Measurements from ENCODE around the gene TAGLN2. TPM values are rescaled to one million over a fixed set of nuclear protein-coding genes. Genes with fewer than 3 reads are reported as not detected.

TAGLN2 gene
- total and polyA plus RNA-seq, 9 of the 15 experiments (the other 6 are each of a cell fraction or from before 2014, with no cell fraction given), result 192 to 683 (median 455) TPM

DNA sequence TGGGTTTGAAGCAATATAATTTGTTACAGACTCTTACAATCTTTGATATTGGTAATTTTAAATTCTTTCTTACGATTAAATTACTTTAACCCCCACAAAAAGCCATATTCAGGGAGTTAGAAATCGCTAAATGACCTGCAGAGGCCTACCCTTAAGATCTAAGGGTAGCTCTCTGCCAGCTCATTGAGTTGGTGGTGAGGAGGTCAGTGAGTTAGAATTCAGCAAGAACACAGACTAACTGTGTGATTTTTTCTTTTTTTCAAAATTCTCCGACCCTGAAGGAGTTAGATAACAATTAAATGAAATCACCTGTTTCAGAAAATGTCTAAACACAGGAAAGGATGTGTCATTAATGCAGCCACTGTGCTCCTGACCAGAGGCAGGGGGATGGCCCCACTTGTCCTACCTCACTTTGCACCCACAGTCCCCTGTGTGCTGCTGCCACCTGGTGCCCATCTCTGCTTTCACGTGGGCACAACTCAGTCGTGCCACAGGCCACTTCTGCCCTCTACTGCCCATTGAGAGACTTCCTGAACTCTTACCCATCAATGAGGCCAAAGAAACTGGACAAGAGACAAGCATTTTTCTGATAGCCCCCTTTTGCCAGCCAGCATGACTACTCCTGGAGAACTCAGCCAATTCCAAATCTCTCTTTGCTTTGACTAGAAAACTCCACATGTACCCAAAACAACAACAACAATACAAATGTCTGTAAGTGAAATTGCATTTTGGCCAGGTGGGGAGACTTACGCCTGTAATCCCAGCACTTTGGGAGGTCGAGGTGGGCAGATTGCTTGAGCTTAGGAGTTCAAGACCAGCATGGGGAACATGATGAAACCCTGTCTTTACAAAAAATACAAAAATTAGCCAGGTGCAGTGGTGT lies 33.8 kb downstream of the TAGLN2 start:
- FAIRE-seq (no peak), ATAC-seq (peak; percentile 48), DNase-seq (ENCODE audit: extremely low read depth in 1 of 4, low spot score in 3 of 4) (peak in 1 of 4 experiments; percentile 54)
- CTCF ChIA-PET (ENCODE audit: low intra/inter-chr PET ratio), result interaction anchor here (0.8 to 2.8 kb wide), 6 partner anchors 54 to 116 kb away, joined by 3 to 36 read pairs (median 9); partner anchors contain the start of gene DUSP23
- Histone ChIP-seq H3K27ac (ENCODE audit: extremely low read depth, low read depth, low read length) (no peak overlapping the region), H3K9me1 (ENCODE audit: control insufficient read depth, insufficient read depth, low read length) (no peaks in the 10 kb centered on the region), H3K4me2 (ENCODE audit: insufficient read depth, low read length) (no peak overlapping the region), H3K4me1 (replicated peaks in 1 of 2; ENCODE audit: control insufficient read depth in 2 of 2, insufficient read depth in 2 of 2, low read length in 2 of 2) (peaks cover 4 to 24% of the 10 kb centered on the region in 2 experiments; a peak in 4 of 5 replicates), H4K20me1 (replicated peaks; ENCODE audit: control insufficient read depth, insufficient read depth, low read length) (no peaks in the 10 kb centered on the region), H3K36me3 (ENCODE audit: control insufficient read depth, insufficient read depth, low read length) (no peaks in the 10 kb centered on the region), H3K9me3 (replicated peaks; ENCODE audit: control insufficient read depth, insufficient read depth, low read depth, low read length) (no peaks in the 10 kb centered on the region), H3K4me3 (no peak overlapping the region), H3K9ac (ENCODE audit: insufficient read depth in 1 of 2, low read depth in 2 of 2, low read length in 2 of 2) (no peak overlapping the region), H3K27me3 (ENCODE audit: control insufficient read depth in 2 of 2, insufficient read depth in 2 of 2, low read length in 2 of 2) (0 out of 5 replicates have a peak, but pooled peaks cover 0 to 4% of the 10 kb centered on the region in 2 experiments), H3K79me2 (ENCODE audit: control insufficient read depth, insufficient read depth, low read length) (no peaks in the 10 kb centered on the region), H2AFZ (ENCODE audit: low read depth, low read length) (no peak overlapping the region)
- intact Hi-C loops (cut with micrococcal nuclease) (loop anchor here (1.0 to 5.0 kb wide), 3 partner anchors 55 to 109 kb away; partner anchors contain the start of gene DUSP23), in situ Hi-C loops (cut with MboI) (no loop called here)
- no TSS peak for BruUV-seq (replicated peaks)
- 40% methylated on average over 7 of the region's 7 CpGs for WGBS (ENCODE audit: insufficient coverage, low coverage, missing lambda C conversion rate)
- POLR2A ChIA-PET, result interaction anchor here (1.4 kb wide), 2 partner anchors 10 to 21 kb away, joined by 4 to 5 read pairs; no protein-coding TSS in a partner anchor
- TF ChIP-seq SRSF9 (IDR thresholded peaks at IDR 0.05; ENCODE audit: borderline replicate concordance, low read depth, low read length) (no peak), KLF16 (IDR thresholded peaks at IDR 0.05) (no peak), ZNF57 (CRISPR knock-in tag; IDR thresholded peaks at IDR 0.05) (no peak), FOXA3 (CRISPR knock-in tag; conservative IDR thresholded peaks at IDR 0.05 in 1 of 2, IDR thresholded peaks at IDR 0.05 in 1 of 2) (no peak), CC2D1A (IDR thresholded peaks at IDR 0.05) (peak; percentile 75; the same call in 1 of the 2 replicates), SMC3 (conservative IDR thresholded peaks at IDR 0.05; ENCODE audit: insufficient read depth, low read depth, low read length) (peak; percentile 49), RBFOX2 (IDR thresholded peaks at IDR 0.05; ENCODE audit: low read depth, low read length) (no peak), HNRNPL (IDR thresholded peaks at IDR 0.05; ENCODE audit: low read depth, low read length) (0 out of 2 replicates have a peak, but pooled peaks have one; percentile 58)
- TF ChIP-seq, protein P1, sequence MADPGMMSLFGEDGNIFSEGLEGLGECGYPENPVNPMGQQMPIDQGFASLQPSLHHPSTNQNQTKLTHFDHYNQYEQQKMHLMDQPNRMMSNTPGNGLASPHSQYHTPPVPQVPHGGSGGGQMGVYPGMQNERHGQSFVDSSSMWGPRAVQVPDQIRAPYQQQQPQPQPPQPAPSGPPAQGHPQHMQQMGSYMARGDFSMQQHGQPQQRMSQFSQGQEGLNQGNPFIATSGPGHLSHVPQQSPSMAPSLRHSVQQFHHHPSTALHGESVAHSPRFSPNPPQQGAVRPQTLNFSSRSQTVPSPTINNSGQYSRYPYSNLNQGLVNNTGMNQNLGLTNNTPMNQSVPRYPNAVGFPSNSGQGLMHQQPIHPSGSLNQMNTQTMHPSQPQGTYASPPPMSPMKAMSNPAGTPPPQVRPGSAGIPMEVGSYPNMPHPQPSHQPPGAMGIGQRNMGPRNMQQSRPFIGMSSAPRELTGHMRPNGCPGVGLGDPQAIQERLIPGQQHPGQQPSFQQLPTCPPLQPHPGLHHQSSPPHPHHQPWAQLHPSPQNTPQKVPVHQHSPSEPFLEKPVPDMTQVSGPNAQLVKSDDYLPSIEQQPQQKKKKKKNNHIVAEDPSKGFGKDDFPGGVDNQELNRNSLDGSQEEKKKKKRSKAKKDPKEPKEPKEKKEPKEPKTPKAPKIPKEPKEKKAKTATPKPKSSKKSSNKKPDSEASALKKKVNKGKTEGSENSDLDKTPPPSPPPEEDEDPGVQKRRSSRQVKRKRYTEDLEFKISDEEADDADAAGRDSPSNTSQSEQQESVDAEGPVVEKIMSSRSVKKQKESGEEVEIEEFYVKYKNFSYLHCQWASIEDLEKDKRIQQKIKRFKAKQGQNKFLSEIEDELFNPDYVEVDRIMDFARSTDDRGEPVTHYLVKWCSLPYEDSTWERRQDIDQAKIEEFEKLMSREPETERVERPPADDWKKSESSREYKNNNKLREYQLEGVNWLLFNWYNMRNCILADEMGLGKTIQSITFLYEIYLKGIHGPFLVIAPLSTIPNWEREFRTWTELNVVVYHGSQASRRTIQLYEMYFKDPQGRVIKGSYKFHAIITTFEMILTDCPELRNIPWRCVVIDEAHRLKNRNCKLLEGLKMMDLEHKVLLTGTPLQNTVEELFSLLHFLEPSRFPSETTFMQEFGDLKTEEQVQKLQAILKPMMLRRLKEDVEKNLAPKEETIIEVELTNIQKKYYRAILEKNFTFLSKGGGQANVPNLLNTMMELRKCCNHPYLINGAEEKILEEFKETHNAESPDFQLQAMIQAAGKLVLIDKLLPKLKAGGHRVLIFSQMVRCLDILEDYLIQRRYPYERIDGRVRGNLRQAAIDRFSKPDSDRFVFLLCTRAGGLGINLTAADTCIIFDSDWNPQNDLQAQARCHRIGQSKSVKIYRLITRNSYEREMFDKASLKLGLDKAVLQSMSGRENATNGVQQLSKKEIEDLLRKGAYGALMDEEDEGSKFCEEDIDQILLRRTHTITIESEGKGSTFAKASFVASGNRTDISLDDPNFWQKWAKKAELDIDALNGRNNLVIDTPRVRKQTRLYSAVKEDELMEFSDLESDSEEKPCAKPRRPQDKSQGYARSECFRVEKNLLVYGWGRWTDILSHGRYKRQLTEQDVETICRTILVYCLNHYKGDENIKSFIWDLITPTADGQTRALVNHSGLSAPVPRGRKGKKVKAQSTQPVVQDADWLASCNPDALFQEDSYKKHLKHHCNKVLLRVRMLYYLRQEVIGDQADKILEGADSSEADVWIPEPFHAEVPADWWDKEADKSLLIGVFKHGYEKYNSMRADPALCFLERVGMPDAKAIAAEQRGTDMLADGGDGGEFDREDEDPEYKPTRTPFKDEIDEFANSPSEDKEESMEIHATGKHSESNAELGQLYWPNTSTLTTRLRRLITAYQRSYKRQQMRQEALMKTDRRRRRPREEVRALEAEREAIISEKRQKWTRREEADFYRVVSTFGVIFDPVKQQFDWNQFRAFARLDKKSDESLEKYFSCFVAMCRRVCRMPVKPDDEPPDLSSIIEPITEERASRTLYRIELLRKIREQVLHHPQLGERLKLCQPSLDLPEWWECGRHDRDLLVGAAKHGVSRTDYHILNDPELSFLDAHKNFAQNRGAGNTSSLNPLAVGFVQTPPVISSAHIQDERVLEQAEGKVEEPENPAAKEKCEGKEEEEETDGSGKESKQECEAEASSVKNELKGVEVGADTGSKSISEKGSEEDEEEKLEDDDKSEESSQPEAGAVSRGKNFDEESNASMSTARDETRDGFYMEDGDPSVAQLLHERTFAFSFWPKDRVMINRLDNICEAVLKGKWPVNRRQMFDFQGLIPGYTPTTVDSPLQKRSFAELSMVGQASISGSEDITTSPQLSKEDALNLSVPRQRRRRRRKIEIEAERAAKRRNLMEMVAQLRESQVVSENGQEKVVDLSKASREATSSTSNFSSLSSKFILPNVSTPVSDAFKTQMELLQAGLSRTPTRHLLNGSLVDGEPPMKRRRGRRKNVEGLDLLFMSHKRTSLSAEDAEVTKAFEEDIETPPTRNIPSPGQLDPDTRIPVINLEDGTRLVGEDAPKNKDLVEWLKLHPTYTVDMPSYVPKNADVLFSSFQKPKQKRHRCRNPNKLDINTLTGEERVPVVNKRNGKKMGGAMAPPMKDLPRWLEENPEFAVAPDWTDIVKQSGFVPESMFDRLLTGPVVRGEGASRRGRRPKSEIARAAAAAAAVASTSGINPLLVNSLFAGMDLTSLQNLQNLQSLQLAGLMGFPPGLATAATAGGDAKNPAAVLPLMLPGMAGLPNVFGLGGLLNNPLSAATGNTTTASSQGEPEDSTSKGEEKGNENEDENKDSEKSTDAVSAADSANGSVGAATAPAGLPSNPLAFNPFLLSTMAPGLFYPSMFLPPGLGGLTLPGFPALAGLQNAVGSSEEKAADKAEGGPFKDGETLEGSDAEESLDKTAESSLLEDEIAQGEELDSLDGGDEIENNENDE (IDR thresholded peaks at IDR 0.05; ENCODE audit: low read depth, low read length), result no peak
